ENCODE measurements around the gene DCAF8L1. TPM values are rescaled to one million over a fixed set of nuclear protein-coding genes. Genes with fewer than 3 reads are reported as not detected.

DCAF8L1 gene
- total RNA-seq, 1 experiment from 2014 or later = not detected

Other genes with a start within 250 kb of the DCAF8L1 start
- gene MAGEB10, start 173.5 kb downstream of the DCAF8L1 start, total RNA-seq (2021) = not detected in 2 replicates

All from A673 (cell line).